GM21717 (cell line): Measurements from ENCODE around the gene SCGB1C1.

Experiments used
- ATAC-seq: cut with Tn5 transposase; IDR thresholded peaks from one replicate; pipeline ENCODE4 v1.9.1; 2021; ENCODE audit warnings: mild to moderate bottlenecking, moderate library complexity; ENCODE audit not compliant: unreplicated experiment

The SCGB1C1 gene

DNA sequence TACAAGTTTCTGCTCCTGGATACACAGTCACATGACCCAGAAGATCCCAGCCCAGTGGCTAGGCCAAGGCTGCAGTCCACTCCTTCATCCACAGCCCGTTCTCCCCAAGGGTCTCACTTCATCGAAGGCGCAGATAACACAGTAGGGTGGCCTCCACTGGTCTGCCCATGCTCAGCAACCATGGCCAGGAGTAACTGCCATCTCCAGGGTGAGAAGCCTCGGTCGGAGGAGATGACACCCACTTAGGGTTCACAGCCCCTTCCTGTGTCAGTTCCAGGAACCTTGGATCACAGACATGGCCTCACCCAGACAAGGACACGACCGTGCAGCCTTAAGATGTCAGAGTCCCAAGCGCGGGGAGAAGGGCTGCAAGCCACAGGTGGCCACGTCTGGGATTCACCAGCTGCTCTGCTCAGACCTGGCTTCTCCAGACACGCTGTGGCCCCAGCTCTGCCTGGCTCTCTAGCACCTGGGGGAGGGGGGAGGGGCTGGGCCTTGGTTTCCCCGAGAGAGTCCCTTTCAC, 11.8 kb downstream of the SCGB1C1 start:
- no peak for ATAC-seq

DNA sequence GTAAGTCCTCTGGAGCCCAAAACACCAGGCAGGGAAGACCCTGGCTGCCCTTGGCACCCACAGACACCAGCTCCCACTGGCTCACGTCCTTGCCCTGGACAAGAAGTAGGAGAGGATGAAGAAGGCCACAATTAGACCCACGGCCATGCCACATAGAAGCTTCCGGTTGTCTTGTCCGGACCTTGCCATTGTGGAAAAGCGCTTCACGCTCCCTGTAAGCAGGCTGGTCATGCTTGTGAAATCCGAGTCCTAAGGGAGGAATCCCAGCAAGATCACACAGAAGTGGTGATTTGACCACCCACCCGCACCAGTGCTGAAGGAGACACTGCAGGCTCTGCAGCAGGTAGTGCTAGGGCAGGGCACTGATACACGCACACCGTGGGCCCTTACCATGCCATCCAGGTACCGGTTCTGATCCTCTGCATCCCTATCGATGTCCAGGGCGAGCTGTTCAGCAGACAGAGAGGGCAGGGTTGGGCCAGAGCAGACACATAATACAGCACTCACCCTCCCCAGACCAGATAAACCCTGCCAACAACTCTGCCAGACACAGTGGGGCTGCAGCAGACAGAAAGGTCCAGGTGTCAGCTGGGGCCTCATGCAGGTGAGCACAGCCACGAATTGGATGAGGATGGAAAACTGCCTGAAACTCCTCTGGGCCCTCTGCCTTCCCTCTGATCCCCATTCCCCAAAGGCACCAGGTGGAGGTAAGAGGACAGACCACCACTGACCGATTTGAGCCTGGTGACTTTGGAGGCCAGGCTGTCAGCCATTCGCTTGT, 12.5 kb downstream of the SCGB1C1 start:
- no peak for ATAC-seq

DNA sequence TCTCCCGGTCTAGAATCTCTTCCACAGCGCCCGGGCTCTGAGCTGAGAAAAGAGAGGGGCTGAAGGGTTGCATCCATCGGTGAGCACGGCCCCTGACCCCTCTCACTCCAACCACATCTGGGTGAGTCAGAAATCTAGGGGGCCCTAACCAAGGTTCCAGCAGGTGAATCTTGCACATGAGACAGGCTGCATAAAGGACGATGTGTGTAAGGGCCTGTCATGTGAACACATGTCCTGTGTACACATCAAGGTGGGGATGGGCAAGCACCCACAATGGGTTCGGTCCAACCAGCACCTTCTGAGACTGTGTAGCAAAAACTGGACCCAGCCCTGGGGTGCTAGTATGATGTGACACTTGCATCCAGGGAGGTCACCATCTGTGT, 13.1 kb downstream of the SCGB1C1 start:
- ATAC-seq, result no peak

DNA sequence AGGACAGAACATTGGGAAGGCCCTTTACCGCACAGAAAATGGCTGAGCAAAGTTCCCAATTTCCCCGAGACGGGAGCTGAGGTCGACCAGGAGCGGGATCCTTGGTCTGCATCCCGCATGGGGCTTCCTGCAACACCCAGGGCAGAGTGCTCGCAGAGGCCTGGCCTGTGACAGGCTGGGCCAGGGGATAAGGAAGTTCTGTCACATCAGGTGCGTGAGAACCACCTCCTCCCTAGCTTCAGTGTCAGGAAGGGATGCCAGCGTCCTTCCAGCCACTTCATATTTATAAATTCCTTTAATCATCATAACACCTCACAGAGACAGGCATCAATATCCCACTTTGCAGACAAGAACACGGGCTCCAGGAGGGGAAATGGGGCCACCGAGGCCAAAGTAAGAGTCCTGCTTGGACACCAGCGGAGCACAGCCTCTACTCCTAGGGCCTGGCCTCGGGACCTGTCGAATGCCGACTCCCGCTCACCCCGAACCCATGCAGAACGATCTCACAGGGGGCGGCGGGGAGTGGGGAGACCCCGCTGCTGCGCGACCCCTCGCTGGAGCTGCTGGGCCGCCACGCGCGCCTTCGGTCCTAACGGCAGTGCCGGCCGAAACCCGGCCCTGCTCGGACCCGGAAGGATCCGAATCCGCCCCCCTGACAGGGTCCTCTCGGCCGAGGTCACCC, 13.8 kb downstream of the SCGB1C1 start:
- no peak for ATAC-seq

DNA sequence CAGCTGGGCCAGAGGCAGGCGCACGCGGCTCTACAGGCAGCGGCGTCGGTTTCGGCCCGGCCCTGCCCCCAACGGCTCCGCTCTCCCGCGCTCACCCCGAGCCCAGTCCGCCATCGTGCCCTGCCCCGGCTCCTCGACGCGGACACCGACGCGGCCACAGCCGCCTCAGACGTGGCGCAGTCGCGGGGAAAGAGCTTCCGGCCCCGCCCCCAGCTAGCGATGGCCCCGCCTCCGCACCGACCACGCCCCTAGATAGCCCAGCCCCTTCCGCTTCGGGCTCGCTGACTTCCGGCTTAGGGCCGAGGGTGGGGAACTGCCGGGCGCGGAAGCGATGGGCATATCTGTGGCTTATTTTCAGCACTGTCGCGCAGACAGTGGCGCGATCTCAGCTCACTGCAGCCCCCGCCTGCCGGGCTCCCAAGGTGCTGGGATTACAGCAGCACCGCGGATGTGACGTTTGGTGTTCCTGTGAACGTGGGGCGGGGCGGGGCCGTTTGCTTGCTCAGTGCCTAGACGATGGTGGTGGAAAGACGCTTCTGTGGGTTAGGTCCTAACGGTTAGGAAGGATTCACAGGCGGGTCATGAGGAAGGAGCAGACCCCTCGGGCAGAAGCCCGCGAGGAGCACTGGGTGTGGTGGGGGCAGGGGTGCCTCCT, 14.5 kb downstream of the SCGB1C1 start, which contains the start of the genes BET1L and RIC8A:
TSS of gene BET1L (minus strand) at position 192 of the 655 bp plus-strand sequence. CDS start at position 114, 78 bp downstream.
TSS of gene RIC8A (plus strand) at position 501 of the 655 bp plus-strand sequence. CDS start 1,147 bp downstream, outside the sequence.
- ATAC-seq, result peak; percentile 56

DNA sequence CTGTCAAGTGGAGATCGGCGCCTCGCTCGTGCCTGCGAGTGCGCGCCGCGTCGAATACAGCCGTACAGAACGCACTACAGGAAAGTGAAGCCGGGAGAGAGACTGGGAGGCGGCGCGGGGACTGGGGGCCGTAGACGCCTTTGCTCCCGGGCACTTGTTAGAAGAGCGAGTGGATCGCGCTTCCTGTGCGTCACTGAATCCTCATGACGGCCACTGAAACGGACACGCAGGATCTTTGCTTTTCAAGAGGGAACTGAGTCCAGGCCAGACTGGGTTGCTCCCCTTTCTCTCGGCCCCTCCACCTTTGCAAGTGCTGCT, 14.9 kb downstream of the SCGB1C1 start:
- ATAC-seq, result no peak

DNA sequence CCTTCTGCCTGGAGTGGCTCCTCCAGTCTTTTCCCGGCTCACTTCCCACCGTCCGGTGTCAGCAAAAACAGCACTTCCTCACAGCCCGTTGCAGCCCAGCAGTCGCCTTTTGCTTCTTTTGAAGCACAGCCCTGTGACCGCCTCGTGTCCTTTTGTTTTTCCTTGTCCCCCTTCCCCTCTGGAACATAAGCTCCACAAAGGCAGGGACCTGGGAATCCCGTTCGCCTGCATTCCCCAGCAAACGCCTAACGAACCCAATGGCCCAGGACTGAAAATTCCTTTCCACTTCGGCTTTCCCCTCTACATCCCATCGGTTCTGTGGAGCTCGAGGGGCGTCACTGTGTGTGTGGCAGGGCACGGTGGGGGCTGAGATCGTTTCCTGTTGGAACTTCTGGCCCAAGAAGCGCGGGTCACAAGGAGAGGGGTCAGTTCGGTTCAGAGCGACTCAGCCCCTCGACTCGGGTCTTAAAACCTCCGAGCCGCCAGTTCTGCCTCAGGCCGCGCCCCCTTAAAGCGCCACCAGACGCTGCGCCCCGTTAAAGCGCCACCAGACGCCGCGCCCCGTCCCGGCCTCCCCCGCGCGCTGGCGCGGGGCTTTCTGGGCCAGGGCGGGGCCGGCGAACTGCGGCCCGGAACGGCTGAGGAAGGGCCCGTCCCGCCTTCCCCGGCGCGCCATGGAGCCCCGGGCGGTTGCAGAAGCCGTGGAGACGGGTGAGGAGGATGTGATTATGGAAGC, 15.5 kb downstream of the SCGB1C1 start:
- ATAC-seq, result peak; percentile 30

DNA sequence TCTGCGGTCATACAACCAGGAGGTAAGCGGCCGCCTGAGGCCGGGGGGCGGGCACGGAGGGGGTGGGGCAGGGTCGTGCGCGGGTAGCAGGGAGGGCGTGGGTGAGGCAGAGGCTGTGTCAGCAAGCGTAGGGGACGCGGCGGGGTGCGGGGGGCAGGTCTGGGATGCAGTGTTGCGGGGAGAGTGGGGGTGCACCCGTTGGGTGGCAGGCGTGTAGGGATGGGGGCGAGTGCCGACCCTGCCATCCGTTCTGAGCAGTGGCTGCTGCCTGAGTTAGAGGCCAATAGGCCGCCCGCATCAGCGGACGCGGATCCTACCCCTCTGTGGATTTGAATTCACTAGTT, 16.0 kb downstream of the SCGB1C1 start:
- no peak for ATAC-seq

DNA sequence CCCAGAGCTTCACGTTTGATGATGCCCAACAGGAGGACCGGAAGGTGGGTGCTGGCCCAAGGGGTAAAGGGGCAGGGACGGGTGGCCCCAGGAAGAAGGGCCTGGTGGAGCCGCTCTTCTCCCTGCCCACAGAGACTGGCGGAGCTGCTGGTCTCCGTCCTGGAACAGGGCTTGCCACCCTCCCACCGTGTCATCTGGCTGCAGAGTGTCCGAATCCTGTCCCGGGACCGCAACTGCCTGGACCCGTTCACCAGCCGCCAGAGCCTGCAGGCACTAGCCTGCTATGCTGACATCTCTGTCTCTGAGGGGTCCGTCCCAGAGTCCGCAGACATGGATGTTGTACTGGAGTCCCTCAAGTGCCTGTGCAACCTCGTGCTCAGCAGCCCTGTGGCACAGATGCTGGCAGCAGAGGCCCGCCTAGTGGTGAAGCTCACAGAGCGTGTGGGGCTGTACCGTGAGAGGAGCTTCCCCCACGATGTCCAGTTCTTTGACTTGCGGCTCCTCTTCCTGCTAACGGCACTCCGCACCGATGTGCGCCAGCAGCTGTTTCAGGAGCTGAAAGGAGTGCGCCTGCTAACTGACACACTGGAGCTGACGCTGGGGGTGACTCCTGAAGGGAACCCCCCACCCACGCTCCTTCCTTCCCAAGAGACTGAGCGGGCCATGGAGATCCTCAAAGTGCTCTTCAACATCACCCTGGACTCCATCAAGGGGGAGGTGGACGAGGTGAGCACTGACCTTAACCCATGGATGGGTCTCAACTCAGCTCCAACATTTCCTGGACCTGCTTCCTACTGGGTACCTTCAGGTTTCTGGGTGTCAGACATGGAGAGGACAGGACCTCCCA, 16.6 kb downstream of the SCGB1C1 start:
- ATAC-seq, result no peak

DNA sequence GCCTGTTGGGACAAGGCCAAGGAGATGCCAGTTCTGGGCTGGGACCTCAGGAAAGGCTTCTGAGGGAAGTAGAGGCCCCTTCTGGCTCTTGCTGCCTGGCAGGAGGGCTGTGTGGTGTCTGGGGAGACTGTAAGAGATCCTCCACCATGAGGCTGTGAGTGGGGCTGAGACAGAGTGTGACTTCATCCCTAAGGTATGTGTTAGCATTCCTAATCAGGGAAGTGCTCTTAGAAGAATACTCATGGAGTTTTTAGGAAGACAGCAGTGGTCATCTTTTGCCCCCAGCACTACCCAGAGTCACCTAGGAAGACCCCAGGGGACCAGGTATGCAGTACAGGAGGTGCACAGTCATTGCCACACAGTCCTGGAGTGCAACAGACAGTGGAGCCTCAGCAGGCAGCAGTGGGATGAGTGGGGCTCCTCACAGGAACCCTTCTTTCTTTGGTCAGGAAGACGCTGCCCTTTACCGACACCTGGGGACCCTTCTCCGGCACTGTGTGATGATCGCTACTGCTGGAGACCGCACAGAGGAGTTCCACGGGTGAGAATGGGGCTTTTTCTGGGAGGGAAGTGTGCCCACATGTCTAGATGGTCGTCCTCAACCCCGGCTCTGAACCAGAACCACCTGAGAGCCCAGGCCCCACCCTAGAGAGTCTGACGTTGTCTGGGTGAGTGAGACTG, 17.4 kb downstream of the SCGB1C1 start:
- no peak for ATAC-seq

DNA sequence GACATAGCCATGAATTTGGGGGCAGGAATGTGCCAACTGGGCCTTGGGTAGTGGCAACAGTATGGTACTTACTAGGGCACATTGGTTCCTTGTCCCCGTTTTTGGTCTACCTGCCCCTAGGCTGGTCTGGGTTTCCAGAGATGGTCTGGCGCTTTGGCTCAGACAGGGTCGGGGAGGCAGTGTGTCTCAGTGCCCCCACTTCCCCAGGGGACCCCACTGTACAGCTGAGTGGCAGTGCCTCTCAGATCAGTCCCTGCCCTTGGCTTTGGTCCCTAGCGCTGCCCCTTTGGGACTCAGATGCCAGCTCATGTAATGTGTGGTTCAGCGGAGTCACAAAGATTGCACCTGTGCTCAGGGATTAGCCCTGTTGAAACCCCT, 17.9 kb downstream of the SCGB1C1 start:
- no peak for ATAC-seq

DNA sequence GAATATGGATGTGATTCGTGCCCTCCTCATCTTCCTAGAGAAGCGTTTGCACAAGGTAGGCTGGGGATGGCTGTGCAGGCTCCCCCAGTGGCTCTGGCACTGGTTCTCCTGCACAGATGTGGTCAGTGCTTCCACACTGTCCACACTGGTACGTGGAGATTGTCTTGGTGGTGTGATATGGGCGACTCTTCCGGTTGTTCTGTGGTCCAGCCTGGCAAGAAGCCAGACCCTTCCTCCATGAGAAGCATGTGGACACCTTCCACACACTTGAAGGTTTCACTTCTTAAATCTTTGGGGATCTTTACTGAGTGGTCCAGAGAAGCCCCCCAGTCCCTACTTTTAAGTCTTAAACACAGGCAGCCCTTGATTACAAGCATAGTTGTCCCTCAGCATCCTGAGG, 18.4 kb downstream of the SCGB1C1 start:
- ATAC-seq, result no peak

DNA sequence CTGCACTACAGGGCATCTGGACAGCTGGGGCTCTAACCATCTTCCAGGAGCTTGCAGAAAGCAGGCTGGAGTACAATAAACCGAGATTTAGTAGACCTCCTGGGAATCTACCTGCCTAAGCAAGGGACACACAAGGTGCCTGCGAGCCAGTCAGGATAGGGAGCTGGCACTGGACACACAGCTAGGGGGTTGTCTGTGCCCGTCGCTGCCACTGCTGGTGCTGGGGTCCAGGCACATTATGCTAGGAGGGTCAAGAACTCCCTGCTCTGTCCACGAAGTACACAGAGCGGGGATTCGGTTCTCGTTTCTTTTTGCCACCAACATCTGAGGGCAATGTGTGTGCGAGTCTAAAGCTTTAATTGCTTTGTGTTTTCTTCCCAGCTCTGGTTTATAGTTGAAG, 18.9 kb downstream of the SCGB1C1 start:
- no peak for ATAC-seq

DNA sequence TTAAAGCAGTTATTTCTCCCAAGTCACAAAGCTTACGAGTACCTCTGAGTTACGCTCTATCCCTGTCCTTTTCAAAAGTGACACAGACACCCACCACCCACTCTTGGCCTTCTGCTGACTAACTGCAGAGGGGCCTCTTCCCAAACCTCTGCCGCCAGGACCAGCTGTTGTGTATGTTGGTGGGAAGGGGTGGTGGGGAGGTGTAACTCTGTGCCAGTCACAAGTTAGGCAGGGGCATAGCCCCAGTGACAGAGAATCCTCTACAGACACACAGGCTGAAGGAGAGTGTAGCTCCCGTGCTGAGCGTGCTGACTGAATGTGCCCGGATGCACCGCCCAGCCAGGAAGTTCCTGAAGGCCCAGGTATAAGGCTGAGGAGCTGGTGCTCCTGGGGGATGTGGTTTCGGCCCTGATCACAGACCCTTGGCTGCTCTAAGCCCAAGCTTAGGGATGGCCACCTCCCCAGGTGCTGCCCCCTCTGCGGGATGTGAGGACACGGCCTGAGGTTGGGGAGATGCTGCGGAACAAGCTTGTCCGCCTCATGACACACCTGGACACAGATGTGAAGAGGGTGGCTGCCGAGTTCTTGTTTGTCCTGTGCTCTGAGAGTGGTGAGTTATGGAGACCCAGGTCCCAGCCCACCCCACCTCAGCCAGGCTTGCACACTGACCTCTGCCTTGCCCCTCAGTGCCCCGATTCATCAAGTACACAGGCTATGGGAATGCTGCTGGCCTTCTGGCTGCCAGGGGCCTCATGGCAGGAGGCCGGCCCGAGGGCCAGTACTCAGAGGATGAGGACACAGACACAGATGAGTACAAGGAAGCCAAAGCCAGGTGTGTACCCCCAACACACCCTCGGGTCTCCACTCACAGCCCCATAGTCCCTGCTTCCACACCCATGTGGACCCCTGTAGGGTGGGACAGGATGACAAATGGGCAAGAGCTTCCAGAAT, 19.5 kb downstream of the SCGB1C1 start:
- ATAC-seq, result no peak

DNA sequence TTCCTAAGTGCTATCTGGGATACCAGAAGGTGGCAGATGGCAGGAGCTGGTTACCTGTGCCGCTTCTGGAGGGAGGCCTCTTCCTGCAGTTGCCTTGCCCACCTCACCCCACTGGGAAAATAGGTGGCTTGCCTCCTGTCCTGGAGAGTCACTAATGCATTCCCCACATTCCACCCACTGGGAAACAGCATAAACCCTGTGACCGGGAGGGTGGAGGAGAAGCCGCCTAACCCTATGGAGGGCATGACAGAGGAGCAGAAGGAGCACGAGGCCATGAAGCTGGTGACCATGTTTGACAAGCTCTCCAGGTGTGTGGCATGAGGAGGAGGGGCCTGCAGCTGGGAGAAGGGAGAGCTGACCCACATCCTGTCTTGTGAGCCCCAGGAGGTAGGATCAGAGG, 20.2 kb downstream of the SCGB1C1 start:
- no peak for ATAC-seq

DNA sequence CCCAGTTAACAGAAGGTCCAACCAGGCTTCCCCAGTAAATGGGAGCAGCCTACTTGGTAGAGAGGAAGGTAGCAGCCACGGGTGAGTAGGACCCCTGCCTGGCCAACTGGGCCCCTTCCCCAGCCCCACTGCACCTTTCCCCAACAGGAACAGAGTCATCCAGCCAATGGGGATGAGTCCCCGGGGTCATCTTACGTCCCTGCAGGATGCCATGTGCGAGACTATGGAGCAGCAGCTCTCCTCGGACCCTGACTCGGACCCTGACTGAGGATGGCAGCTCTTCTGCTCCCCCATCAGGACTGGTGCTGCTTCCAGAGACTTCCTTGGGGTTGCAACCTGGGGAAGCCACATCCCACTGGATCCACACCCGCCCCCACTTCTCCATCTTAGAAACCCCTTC, 21.2 kb downstream of the SCGB1C1 start:
- no peak for ATAC-seq

DNA sequence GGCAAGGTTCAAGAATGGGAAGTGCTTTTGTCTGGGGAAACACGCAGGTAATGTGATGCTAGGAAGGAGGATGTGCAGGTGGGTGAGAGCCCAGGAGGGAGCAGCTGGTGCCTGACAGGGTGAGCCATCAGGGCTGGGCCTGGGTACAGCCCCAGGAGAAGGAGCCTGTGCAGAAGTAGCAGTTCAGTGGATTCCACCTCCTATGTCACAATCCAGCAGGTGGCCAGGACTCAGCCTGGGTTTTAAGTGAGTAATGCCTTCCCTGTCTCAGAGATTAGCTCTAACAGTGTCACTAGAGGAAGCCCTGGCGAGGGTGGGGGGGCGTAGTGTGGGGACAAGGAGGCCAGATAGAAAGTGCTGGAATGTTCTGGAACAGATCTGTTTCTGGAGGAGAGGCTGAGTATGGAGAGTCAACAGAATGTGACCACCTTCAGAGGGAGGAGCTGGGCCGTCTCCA, 22.7 kb downstream of the SCGB1C1 start:
- no peak for ATAC-seq
